HG03521 (cell line): ENCODE data around the gene ITGB1.
"Not testable (repeated sequence)": the region's sequence is repeated elsewhere in the genome, so short reads cannot be mapped to it uniquely, and the experiment has no call there.

Experiments used
- ATAC-seq: cut with Tn5 transposase; IDR thresholded peaks from one replicate; pipeline ENCODE4 v1.9.1; 2021; ENCODE audit warnings: mild to moderate bottlenecking, moderate library complexity; ENCODE audit not compliant: unreplicated experiment

ITGB1 gene

DNA sequence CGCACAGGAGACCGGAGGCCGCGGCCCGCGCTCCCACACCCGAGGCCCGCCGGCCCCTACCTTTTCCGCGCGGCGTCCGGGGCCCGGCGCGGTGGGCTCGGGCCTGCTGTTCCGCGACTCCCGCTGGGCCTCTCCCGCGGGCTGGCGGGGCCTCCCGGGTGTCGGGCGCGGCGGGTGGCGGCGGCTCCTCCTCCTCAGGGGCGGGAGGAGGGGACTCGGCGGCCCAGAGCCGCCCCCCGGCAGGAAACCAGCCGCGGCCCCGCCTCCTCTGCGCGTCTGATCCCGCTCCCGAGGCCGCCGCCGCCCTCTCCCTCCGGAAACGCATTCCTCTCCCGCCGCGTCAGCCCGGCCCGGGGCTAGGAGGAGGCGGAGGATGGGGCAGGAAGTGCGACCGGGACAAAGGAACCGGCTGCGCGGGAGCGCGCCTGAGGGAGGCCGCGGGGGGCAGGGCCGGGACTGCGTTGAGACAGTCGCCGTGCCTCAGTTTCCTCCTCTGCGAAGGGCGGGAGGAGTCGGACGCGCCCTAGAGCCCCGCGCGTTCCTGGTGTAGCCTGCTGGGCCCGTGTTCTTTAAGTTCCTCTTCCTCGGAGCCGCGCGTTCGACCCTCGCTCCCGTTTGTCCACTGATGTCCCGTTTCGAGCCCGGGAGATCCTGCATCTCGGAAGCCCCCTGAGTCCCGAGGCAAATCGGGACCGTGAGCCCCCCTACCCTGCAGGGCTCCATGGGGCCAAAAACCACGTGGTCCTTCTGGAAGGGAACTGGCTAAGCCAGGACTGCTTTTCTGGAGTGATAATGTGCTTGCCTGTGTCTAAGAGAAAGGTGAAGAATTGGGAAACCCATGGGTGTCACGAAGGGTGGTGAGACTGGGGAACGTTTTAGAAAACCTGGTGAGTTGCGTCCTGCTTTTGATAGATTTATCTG is at the start of gene ITGB1:
ITGB1 (minus strand) TSS at position 146 of the 921 bp plus-strand sequence. CDS start 22,672 bp downstream, outside the sequence.
- ATAC-seq, result peak; percentile 76

DNA sequence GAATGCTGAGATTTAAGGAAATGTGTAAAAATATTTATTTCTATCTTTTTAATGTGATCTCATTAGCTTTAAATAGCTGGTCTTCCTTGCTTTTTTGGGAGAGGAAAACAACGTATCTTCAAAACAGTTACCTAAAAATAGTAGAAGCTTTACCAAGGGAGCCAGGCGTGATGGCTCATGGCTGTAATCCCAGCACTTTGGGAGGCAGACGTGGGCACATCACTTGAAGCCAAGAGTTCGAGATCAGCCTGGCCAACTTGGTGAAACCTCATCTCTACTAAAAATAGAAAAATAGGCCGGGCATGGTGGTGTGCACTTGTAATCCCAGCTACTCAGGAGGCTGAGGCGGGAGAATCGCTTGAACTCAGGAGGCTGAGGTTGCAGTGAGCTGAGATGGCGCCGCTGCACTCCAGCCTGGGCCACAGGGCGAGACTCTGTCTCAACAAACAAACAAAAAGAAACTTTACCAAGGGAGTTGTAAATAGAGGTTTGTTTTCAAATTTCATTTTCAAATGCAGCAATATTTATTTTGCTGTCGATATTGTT is 48.4 kb upstream of the ITGB1 start:
- ATAC-seq, result no peak

DNA sequence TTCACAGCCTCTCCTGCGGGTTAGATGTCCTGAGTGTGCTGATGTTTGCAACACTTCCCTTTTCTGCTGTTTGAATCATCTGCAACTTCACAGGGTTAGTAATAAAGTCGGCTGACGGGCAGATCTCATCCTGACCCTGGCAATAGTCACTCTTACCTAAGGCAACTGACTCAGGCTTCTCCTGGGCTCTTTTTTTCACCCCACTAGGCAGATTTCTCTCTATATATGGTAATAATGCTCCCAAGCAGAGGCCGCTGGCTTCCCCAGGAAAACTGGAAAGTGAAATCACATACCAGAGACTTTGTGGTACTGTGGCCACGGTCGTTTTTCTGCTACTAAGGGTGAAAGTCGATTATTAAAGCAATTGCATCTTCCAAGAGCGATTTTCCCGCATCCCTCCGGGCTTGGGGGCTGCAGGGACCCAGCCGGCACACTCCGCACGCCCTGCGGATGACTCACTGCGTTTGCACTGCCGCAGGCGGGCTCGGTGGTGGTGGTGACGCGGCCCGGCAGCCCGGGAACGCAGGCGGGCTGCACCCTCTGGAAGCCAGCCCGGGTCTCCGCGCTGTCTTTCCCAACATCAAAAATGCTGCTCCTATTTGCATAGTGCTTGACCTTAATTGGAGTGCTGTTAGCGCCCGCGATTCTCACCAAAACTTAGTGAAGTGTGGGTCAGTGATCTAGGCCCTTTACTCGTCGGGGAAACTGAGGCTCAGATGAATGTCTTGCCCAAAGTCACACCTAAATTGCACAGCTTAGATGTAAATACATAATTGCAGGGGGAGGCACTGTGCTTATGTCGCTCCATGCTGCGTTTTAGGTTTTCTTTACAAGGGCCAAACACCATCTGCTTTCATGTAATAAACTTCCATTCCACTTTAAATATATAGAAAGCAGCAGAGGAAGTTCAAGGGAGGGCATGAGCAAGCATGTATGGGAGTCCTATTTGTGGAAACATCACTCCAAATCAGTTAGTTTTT is 47.6 kb upstream of the ITGB1 start:
- no peak for ATAC-seq

DNA sequence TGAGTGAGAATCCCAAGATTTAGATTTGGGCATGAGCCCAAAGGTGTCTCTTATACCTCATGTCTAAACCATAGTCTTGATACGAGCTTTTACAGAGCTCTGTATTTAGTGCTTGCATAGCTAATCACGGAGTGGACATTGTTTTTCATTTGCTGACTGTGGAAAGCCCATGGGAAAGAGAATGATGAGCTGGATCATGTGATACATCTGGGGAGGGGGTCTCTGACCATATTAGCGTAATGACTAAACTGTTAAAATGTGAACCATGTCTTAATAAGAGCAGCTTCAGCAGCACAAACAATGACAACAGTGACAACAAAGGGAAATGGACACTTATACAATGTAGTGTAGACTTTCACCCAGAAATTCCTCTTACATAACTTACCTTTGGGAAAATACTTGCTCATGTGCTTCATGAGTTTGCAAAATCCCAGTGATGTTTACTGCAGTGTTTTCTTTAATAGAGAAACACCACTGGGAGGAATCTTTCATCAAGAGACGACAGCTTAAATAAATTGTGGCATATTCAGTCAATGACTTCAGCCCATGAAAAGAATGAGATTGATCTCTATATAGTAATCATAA is 44.0 kb upstream of the ITGB1 start:
- no peak for ATAC-seq

DNA sequence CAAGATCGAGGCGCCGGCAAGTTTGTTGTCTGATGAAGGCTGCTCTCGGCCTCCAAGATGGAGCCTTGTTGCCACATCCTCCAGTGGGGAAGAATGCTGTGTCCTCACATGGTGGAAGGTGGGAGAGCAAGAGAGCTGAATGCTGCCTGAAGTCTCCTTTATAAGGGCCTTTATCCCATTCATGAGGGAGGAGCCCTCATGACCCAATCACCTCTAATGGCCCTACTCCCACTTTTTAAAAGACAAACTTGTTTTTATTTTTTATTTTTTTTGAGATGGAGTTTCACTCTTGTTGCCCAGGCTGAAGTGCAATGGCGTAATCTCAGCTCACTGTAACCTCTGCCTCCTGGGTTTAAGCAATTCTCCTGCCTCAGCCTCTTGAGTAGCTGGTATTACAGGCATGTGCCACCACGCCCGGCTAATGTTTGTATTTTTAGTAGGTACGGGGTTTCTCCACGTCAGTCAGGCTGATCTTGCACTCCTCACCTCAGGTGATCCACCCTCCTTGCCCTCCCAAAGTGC is 40.1 kb upstream of the ITGB1 start:
- ATAC-seq, result not testable (repeated sequence)

DNA sequence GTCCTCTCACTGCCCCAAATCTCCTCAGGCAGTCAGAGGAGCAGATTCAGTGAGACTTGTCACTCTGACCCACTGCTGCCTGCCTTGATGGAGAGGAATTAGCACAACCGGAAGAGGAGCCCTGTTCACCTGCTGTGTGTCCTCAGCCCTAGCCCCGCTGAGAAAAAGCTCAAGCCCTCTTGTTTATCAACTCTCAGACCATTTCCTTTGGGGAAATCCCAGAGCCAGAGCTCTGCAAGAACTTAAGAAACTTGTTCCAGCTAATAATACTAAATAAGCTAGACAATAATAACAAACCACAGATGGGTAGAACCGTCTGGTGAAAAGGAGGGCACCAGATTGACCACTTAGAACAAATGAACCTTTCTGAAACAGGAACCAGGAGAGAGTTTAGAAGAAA is 37.7 kb upstream of the ITGB1 start:
- ATAC-seq, result no peak

DNA sequence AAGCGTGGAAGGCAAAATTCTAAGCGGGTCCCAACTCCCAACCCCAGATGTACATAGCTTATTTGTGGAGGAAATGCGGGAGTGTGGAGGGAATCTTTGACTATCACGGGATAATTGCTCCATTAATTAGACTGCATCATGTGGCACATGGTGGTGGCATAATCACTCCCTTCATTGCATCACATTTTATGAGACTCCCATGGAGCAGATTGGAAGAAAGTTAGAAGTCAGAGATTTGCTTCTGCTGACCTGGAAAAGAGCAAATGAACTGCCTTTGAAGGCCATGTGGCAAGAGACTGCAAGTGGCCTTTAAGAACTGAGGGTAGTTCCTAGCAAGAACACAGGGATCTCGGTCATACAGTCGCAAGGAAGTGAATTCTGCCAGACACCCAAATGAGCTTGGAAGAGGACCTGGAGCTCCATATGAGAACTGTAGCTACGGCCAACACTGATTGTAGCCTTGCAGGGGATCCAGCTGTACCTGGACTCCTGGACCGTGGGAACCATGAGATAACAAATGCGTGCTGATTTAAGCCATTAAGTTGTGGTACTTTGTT is 37.1 kb upstream of the ITGB1 start:
- ATAC-seq, result no peak

DNA sequence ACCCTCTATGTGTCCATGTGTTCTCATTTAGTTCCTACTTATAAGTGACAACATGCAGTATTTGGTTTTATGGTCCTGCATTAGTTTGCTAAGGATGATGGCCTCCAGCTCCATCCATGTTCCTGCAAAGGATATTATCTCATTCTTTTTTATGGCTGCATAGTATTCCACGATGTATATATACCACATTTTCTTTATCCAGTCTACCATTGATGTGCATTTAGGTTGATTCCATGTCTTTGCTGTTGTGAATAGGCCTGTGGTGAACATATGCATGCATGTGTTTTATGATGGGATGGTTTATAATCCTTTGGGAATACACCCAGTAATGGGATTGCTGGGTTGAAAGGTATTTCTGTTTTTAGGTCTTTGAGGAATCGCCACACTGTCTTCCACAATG is 36.6 kb upstream of the ITGB1 start:
- not testable (repeated sequence) for ATAC-seq

DNA sequence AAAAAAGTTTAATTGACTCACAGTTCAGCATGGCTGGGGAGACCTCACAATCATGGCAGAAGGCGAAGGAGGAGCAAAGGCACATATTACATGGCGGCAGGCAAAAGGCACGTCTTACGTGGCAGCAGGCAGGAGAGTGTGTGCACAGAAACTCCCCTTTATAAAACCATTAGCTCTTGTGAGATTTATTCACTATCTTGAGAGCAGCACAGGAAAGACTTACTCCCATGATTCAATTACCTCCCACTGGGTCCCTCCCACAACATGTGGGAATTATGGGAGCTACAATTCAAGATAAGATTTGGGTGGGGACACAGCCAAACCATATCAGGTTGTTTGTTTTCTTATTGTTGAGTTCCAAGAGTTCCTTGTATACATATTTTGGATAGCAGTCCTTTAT is 34.3 kb upstream of the ITGB1 start:
- ATAC-seq, result not testable (repeated sequence)

DNA sequence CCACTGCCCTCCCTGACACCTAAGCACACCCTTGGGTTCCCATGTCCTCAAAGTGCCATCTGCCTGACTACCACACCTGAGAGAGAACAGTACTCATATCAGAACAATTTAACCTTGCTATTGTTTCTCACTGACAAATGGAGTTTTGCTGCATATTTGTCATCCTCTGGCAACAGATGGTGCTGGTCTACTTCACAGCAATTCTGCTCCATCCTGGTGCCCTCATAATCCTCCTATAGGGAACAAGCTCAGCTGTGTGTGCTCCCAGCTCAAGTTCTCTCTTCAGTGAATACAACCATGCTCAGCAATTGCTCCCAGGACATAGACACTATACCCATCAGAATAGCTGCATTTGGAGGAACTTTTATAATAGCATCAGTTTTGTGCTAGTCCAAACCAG is 32.8 kb upstream of the ITGB1 start:
- ATAC-seq, result no peak

DNA sequence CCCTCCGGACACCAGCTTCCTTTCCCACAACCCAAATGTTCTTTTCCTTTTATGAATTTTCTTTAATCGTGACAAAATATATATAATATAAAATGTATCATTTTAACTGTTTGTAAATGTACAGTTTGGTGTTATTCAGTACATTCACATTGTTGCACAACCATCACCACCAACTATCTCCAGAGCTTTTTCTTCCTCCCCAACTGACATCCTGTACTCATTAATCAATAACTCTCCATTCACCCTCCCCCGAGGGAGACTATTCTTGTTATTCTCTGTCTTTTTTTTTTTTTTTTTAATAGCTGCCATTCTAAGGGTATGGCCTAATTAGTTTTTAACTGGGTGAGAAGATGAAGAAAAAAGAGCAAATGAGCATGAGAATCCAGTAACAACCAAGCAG is 30.6 kb upstream of the ITGB1 start:
- ATAC-seq, result no peak

DNA sequence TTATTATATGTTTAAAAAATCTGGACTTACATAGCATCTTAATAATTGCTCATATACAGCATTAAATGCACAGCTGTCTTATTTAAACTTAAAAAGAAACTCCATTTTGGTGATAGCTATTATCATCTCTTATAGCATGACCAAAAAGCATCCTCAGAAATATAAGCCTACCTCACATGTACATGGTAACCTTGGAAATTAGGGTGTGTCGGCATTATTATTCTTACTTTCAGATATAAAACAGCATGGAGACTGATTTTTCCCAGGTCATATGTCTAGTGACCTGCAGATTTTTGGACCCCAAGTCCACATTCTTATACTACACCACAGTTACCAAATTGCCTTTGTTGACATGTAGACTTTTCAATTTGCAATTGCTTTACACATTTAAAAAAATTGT is 29.1 kb upstream of the ITGB1 start:
- ATAC-seq, result no peak

DNA sequence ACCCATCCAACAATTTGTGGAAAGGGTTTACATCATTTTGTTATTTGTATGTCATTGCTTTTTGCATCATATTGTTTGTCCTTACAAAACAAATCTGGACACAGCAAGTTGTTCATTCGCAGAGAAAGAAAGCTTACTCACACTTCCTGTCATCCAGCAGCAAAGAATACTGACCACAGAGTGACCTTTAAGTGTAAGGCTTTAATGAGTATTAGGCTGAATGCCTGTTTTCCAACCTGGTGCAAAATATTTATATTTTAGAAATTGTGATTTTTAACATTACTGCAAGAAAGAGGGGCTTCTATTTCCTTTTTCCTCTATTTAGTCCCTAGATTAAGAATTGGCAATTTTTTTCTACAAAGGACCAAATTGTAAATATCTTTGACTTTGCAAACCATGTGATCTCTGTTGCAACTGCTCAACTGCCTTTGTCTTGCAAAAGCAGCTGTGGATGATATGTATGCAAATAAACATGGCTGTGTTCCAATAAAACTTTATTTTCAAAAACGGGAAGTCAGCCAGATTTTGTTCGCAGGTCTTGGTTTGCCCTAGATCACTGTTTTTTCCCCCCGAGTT is 27.8 kb upstream of the ITGB1 start:
- ATAC-seq, result no peak

DNA sequence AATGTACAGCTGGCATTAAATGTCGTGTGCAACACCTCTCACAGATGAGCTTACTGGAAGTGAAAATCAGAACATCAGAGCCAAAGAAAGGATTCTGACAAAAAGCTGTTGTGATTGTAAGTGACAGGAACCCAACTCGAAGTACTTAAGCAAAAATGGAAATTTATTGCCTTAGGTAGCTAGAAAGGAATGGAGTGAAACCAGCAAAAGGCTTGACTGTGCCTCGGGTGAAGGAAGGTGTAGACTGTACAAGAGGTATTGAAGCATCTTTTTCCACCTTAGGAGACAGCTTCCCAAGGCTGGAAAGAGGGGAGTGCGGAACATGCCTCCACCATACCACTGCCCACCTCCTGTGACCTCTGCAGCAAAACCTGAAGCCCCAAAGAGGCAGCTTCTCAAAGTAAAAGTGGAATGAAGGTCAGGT is 27.3 kb upstream of the ITGB1 start:
- no peak for ATAC-seq

DNA sequence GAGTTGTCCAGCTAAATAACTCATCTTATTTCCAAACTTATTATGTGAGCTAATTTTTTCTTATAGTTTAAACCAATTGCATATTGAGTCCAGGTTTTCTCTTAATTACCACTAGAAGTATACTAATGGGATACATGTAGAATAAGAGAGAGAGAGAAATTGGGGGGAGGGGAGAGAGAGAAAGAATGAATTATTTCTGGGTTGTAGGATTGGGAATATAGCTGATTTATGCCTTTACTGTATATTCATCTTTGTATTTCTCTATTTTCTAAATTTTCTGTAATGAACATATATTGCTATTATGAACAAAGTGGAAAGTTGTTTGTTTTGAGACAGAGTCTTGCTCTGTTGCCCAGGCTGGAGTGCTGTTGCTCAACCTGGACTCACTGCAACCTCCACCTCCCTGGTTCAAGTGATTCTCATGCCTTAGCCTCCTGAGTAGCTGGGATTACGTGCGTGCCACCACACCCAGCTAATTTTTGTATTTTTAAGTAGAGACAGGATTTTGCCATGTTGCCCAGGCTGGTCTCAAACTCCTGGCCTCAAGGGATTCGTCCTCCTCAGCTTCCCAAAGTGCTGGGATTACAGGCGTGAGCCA is 26.1 kb upstream of the ITGB1 start:
- ATAC-seq, result no peak

DNA sequence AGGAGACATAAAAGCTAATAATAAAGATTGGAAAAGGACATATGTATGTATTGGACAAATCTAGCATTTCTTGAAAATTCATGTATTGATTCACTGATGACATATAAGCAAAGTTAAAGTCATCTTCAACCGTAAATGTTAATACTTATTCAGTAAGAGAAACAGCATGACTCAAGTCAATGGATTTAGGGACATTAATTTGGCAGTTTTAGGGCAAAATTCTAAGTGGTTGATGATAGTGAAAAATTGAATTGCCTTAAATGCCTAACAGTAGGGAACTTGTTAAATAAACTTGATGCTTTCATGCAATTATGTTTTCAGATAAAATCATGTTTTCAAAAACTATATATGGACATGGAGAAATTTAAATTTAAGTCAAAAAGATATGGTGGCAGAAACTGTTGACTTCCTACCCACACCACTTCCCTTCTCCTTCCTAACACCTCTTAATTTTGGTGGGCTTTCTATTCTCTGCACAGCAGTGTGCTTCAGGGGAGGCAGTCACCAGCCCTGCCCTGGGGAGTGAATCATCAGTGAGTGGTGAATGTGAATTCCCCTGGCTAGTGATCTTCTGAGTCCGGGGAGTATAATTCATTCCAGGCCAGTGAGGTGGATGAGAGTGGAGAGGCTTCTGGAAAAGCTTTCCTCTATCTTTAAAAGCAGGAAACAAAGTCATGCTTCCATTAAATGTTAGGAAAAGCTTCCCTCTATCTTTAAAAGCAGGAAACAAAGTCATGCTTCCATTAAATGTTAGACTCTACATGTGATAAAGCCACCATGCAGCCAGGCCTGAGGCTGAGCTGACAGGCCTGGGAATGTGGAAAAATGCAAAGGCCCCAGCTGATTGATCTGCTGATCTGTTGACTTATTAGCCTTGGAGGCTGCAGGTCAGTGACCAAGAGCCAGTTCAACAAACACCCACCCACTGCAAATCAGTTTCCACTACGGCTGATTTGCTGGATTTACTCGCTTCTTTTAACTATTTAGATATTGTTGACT is 25.2 kb upstream of the ITGB1 start:
- ATAC-seq, result no peak

DNA sequence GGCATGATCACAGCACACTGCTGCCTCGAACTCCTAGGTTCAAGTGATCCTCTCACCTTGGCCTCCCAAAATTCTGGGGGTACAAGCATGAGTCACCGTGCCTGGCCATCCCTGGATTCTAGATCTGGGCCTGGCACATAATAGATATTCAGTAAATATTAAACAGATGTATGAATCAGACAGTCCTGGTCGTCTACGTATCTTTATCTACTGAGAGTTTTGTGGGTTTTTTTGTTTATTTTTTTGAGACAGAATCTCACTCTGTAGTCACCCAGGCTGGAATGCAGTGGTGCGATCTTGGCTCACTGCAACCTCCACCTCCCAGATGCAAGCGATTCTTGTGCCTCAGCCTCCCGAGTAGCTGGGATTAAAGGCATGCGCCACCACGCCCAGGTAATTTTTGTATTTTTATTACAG is 24.3 kb upstream of the ITGB1 start:
- ATAC-seq, result no peak

DNA sequence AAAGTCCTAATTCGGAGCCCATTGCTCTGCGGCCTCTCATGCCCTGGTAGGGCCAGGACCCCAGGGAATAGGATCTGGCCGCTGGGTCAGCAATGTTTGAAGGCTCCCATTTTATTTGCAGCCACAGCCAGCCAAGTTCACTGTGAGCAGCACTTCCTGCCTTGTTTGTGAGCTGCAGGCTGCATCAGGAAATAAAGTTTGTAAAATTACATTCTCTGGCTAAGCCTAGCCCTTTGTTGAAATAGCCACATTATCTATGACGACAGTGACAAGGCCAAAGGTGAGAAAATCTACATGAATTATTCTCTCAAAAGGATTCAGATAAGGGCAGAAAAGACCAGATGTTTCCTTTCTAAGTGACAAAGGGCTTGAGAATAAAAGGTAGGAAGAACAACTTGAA is 23.7 kb upstream of the ITGB1 start:
- no peak for ATAC-seq
